HUES48 (cell line): ENCODE results near the gene RXRB.
"Not testable (repeated sequence)": the region's sequence is repeated elsewhere in the genome, so short reads cannot be mapped to it uniquely, and the experiment has no call there.

ENCODE experiments used
- H3K27ac ChIP-seq: one replicate; pipeline ENCODE4 v1.7.0; 2013; ENCODE audit warnings: low read depth, low read length, inconsistent platforms
- H3K27me3 ChIP-seq: 2 replicates; pipeline ENCODE4 v1.6.1; 2013; ENCODE audit warnings: mild to moderate bottlenecking, low read length; ENCODE audit not compliant: control insufficient read depth, insufficient read depth
- H3K36me3 ChIP-seq: 2 replicates; pipeline ENCODE4 v1.6.1; 2013; ENCODE audit warnings: low read length; ENCODE audit not compliant: control insufficient read depth, insufficient read depth
- H3K4me1 ChIP-seq: 2 replicates; pipeline ENCODE4 v1.6.1; 2013; ENCODE audit warnings: mild to moderate bottlenecking, low read length; ENCODE audit not compliant: control insufficient read depth, insufficient read depth
- H3K4me3 ChIP-seq: 2 replicates; pipeline ENCODE4 v1.5.1; 2013; ENCODE audit warnings: mild to moderate bottlenecking, low read depth, low read length
- H3K9ac ChIP-seq: 2 replicates; pipeline ENCODE4 v1.6.1; 2013; ENCODE audit warnings: mild to moderate bottlenecking, low read depth, low read length, moderate library complexity
- H3K9me3 ChIP-seq: 2 replicates; pipeline ENCODE4 v1.6.1; 2013; ENCODE audit warnings: low read length; ENCODE audit not compliant: control insufficient read depth, insufficient read depth

RXRB gene

DNA sequence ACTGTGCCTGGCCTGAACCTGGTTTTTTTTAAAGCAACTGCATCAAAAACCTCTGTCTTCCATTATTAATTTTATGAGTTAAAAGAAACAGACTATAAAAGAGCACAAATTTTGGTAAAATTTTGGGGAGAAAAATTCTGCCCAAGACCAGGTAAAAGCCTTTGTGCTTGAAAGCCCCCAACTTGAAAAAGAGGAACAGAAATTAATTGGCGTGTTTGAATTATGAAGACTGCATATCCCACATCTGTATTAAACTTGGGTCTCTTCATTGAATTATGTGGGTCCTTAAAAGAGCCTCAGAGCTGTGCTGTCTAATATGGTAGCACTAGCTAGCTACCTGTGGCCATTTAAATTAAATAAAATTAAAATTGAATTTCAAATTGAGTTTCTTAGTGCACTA is 49.4 kb downstream of the RXRB start:
- Histone ChIP-seq H3K9ac (no peak overlapping the region), H3K9me3 (no peaks in the 10 kb centered on the region), H3K27me3 (no peaks in the 10 kb centered on the region), H3K4me3 (no peak overlapping the region), H3K36me3 (no peaks in the 10 kb centered on the region), H3K4me1 (peaks cover 10% of the 10 kb centered on the region), H3K27ac (no peak overlapping the region)

DNA sequence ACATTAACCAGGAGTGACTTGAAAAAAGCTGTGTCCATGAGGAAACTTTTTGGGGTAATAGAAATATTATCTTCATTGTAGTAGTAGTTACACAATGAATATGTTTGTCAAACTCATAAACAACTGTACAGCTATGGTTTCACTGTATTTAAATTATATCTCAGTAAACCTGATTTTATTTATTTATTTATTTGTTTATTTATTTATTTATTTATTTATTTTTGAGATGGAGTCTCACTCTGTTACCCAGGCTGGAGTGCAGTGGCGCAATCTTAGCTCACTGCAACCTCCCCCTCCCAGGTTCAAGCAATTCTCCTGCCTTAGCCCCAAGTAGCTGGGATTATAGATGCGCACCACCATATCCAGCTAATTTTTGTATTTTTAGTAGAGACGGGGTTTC is 49.9 kb downstream of the RXRB start:
- H3K4me1 ChIP-seq = peaks cover 10% of the 10 kb centered on the region
- H3K36me3 ChIP-seq, H3K4me3 ChIP-seq, H3K9me3 ChIP-seq, H3K9ac ChIP-seq, H3K27ac ChIP-seq, H3K27me3 ChIP-seq: not testable (repeated sequence)

DNA sequence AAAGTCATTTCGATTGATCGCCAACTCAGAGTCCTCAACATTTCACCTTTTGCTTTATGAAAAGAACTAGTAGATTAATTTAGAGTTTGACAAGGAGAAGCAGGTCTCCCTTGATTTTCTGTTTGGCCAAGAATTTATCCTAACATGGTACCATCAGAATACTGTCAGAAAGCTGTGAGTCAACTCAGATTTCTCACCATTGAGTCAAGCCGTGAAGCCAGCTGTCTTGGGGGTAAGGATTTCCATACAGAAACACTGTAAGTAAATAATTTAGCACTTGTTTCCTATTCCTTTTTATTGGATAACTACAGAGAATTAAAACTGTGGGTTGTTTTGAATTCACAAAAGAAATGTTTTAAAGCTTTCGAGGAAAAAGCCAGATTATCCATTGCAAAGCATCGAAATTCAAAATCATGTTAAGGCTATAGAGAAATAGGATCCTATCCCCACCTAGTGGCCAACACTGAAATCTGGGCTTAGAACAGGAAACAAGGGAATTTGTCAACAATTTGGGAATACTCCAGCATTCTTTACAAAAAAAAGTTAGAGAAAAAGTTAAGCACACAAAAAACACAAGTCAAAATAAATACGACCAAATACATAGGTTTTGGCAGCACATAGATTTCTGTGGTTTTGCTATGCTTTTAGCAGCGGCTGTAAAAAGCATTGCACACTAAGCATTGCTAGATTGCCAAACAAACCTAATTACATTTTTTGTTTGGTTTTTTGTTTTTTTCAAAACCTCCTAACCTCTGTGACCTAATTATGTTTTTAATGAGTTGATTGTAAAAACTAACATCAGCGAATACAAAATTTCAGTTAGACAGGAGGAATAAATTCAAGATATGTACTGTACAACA is 52.4 kb downstream of the RXRB start:
- H3K4me3 ChIP-seq = no peak overlapping the region

DNA sequence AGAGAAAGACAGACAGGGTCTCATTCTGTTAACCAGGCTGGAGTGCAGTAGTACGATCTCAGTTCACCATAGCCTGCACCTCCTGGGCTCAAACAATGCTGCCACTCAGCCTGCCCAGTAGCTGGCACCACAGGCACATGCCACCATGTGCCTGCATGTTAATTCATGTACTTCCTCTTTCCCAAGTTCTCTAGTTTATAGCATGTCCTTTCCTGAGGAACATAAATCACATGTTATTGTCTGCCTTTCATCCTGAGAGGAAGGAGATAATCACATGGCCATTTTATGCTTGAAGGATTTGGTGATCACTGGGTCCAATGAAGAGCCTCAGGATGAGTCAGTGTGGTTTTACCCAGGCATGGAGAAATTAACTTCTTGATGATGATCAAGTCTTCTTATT is 56.1 kb downstream of the RXRB start:
- H3K27ac ChIP-seq = no peak overlapping the region

More for the DNA sequence above, 52.4 kb downstream of the RXRB start:
- H3K9ac ChIP-seq = no peak overlapping the region
- no peaks in the 10 kb centered on the region for H3K36me3 ChIP-seq
- no peaks in the 10 kb centered on the region for H3K9me3 ChIP-seq
- H3K4me1 ChIP-seq = peaks cover 10% of the 10 kb centered on the region
- no peak overlapping the region for H3K27ac ChIP-seq
- no peaks in the 10 kb centered on the region for H3K27me3 ChIP-seq

More for the DNA sequence above, 56.1 kb downstream of the RXRB start:
- Histone ChIP-seq H3K9me3 (no peaks in the 10 kb centered on the region), H3K4me1 (peaks cover 10% of the 10 kb centered on the region), H3K27me3 (no peaks in the 10 kb centered on the region), H3K9ac (no peak overlapping the region), H3K4me3 (no peak overlapping the region), H3K36me3 (0 out of 2 replicates have a peak, but pooled peaks cover 2% of the 10 kb centered on the region)
